ENCODE data around the gene CCDC17.

Gene CCDC17

DNA sequence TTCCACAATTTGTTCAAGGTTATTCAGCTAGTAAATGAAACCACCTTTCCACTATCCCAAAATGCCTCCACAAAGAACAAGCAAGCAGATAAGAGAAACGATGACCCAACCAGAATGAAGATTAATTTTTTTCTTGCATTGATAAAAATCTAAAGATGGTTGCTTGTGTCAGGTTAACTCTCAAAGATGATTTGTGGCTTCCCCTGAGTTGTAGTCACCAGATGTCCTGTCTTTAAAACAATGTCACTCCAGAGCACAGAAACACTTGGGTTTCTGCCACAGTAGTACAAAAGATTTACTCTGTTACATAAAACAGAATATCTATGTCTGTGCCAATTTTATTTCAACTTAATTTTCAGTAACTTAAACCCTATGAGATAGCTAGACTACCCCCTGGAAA, 11.4 kb upstream of the CCDC17 start:
- DNase-seq, result no peak
- WGBS, result no CpG with 5 or more reads among the region's 1 CpG
- H3K4me3 ChIP-seq (ENCODE audit: insufficient read depth in 1 of 2, low read depth in 1 of 2, low read length in 2 of 2), result no peak overlapping the region
- no peak overlapping the region for H2AFZ ChIP-seq (ENCODE audit: low read depth, low read length)
- peaks cover 27% of the 10 kb centered on the region for H3K79me1 ChIP-seq (replicated peaks; ENCODE audit: low read length, poor library complexity, severe bottlenecking)
- no peak overlapping the region for H3K14ac ChIP-seq (ENCODE audit: low read length in 2 of 2)
- no peak overlapping the region for H3K9ac ChIP-seq (ENCODE audit: low read length)
- H2BK15ac ChIP-seq (ENCODE audit: low read depth, poor library complexity, severe bottlenecking), result no peak overlapping the region
- H2AK5ac ChIP-seq (ENCODE audit: low read length, severe bottlenecking), result no peak overlapping the region
- no peaks in the 10 kb centered on the region for H3K4me1 ChIP-seq (ENCODE audit: control insufficient read depth, insufficient read depth, low read depth, low read length)
- H3K23ac ChIP-seq (ENCODE audit: low read length in 2 of 2), result no peak overlapping the region
- H3K27ac ChIP-seq (ENCODE audit: low read length, poor library complexity, severe bottlenecking), result no peak overlapping the region
- no peak overlapping the region for H3K4ac ChIP-seq (ENCODE audit: low read depth in 1 of 2, low read length in 2 of 2)
- no peaks in the 10 kb centered on the region for H3K9me3 ChIP-seq (ENCODE audit: control insufficient read depth, low read length)
- H3K27me3 ChIP-seq (ENCODE audit: control insufficient read depth in 1 of 2, insufficient read depth in 1 of 2, low read length in 2 of 2), result no peaks in the 10 kb centered on the region
- no peak overlapping the region for H2BK120ac ChIP-seq (ENCODE audit: low read depth, low read length)
- peaks cover 33 to 98% of the 10 kb centered on the region in 2 experiments for H3K36me3 ChIP-seq (ENCODE audit: control insufficient read depth in 1 of 2, insufficient read depth in 2 of 2, low read depth in 1 of 2, low read length in 2 of 2)
- no peak overlapping the region for H2BK5ac ChIP-seq (ENCODE audit: low read depth, low read length, poor library complexity, severe bottlenecking)
- no peak overlapping the region for H3K4me2 ChIP-seq (ENCODE audit: low read length, poor library complexity, severe bottlenecking)
- no peak overlapping the region for H2BK12ac ChIP-seq (ENCODE audit: low read length in 2 of 2)
- no peak overlapping the region for H4K91ac ChIP-seq (ENCODE audit: low read length)
- H3K18ac ChIP-seq (ENCODE audit: low read depth in 1 of 2, low read length in 2 of 2), result no peak overlapping the region
- H4K8ac ChIP-seq (ENCODE audit: low read length), result no peak overlapping the region

DNA sequence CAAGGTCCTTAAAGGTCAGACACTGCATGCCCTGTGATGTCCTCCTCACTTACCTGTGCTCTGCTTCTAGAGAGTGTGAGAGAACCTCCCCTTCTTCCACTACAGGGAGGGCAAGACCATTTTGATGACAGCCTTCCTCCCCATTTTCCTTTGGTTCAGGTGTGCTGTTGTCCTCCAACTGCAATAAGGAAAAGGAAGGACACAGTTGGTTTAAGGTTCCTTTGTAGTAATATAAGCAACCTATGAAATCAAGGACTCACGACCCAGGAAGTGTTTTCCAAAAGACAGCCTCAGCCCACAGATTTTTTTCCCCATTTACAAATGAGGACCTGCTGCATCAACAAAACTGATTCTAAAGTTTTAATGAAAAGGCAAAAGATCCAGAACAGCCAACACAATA, 6.6 kb upstream of the CCDC17 start:
- Histone ChIP-seq H3K14ac (ENCODE audit: low read length in 2 of 2) (no peak overlapping the region), H2BK12ac (ENCODE audit: low read length in 2 of 2) (no peak overlapping the region), H2AFZ (ENCODE audit: low read depth, low read length) (no peak overlapping the region), H2BK15ac (ENCODE audit: low read depth, poor library complexity, severe bottlenecking) (no peak overlapping the region), H3K18ac (ENCODE audit: low read depth in 1 of 2, low read length in 2 of 2) (no peak overlapping the region), H4K8ac (ENCODE audit: low read length) (no peak overlapping the region), H4K91ac (ENCODE audit: low read length) (no peak overlapping the region), H3K9ac (ENCODE audit: low read length) (no peak overlapping the region), H3K36me3 (ENCODE audit: control insufficient read depth in 1 of 2, insufficient read depth in 2 of 2, low read depth in 1 of 2, low read length in 2 of 2) (peaks cover 49 to 96% of the 10 kb centered on the region in 2 experiments), H3K4me3 (ENCODE audit: insufficient read depth in 1 of 2, low read depth in 1 of 2, low read length in 2 of 2) (no peak overlapping the region), H3K27ac (ENCODE audit: low read length, poor library complexity, severe bottlenecking) (no peak overlapping the region), H2BK5ac (ENCODE audit: low read depth, low read length, poor library complexity, severe bottlenecking) (no peak overlapping the region), H2BK120ac (ENCODE audit: low read depth, low read length) (no peak overlapping the region), H3K4me1 (ENCODE audit: control insufficient read depth, insufficient read depth, low read depth, low read length) (no peaks in the 10 kb centered on the region), H3K4me2 (ENCODE audit: low read length, poor library complexity, severe bottlenecking) (no peak overlapping the region), H3K27me3 (ENCODE audit: control insufficient read depth in 1 of 2, insufficient read depth in 1 of 2, low read length in 2 of 2) (no peaks in the 10 kb centered on the region), H3K23ac (ENCODE audit: low read length in 2 of 2) (no peak overlapping the region), H3K4ac (ENCODE audit: low read depth in 1 of 2, low read length in 2 of 2) (no peak overlapping the region), H3K79me1 (replicated peaks; ENCODE audit: low read length, poor library complexity, severe bottlenecking) (peaks cover 29% of the 10 kb centered on the region), H3K9me3 (ENCODE audit: control insufficient read depth, low read length) (no peaks in the 10 kb centered on the region), H2AK5ac (ENCODE audit: low read length, severe bottlenecking) (no peak overlapping the region)
- 100% methylated on average over 1 of the region's 1 CpG for WGBS
- no peak for DNase-seq

DNA sequence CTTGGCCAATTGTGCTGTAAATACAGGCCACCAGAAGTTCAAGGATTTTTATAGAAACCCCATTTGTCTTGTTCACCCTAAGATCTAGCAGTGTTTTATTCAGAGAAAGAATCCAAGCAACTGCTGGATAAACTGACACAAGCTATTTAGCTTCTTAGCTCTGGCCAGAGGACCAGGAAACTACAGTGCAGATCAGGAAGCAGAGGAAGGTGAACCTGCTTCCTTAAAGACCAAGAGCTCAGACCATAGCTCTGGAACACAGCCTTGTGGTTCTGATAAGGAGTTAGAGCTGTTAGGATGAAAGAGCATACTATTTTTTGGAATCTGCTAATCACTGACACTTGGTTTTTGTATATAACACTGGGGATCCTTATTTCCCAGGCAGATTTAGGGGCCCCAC, 5.2 kb upstream of the CCDC17 start:
- H2BK12ac ChIP-seq (ENCODE audit: low read length in 2 of 2), result no peak overlapping the region

DNA sequence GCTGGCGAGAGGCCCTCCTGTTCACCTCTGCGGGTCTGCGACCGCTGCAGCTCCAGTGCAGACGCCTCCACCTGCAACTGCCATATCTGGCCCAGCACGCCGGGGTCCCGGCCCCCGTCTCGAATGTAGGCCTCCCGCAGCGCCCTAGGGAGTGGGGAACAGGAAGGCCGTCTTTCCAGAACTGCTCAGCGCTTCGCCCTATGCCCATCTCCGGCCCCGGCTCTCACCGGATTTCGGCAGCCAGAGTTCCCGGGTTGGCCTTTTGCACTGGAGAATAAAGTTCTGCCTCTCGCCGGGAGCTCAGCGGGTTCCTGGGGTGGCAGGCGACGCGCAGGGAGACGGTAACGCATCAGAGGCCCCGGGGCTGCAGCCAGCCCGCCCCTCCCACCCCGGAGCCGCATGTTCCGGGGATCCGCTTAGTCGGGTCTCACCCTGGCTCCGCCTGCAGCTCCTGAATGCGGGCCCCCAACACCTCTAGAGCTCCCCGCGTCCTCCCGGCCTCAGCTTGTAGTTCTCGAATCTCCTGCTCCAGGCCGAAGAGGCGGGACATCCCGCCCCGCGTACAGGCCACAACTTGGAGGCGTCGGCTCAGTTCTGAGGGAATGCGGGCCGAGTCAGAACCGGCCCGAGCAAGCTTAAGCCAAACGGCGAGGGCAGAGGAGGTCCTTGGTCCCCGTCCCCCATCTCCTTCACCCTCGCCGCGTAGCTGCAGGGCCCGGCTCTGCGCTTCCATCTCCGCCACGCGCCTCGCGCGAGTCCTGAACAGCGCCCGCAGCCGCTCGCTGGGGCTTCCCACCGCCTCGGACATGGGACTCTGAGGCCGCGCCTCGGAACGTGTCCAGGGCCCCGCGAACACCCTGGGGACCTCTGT, 1.1 kb downstream of the CCDC17 start:
- Histone ChIP-seq H3K23ac (ENCODE audit: low read length in 2 of 2) (no peak overlapping the region), H4K91ac (ENCODE audit: low read length) (no peak overlapping the region), H3K79me1 (replicated peaks; ENCODE audit: low read length, poor library complexity, severe bottlenecking) (peaks cover 3% of the 10 kb centered on the region), H3K4me2 (ENCODE audit: low read length, poor library complexity, severe bottlenecking) (no peak overlapping the region), H2BK5ac (ENCODE audit: low read depth, low read length, poor library complexity, severe bottlenecking) (no peak overlapping the region), H3K18ac (ENCODE audit: low read depth in 1 of 2, low read length in 2 of 2) (no peak overlapping the region), H3K4me1 (ENCODE audit: control insufficient read depth, insufficient read depth, low read depth, low read length) (no peaks in the 10 kb centered on the region), H3K9me3 (ENCODE audit: control insufficient read depth, low read length) (no peaks in the 10 kb centered on the region), H2BK15ac (ENCODE audit: low read depth, poor library complexity, severe bottlenecking) (no peak overlapping the region), H3K27ac (ENCODE audit: low read length, poor library complexity, severe bottlenecking) (no peak overlapping the region), H2BK120ac (ENCODE audit: low read depth, low read length) (no peak overlapping the region), H3K14ac (ENCODE audit: low read length in 2 of 2) (no peak overlapping the region), H2AK5ac (ENCODE audit: low read length, severe bottlenecking) (no peak overlapping the region), H3K4ac (ENCODE audit: low read depth in 1 of 2, low read length in 2 of 2) (no peak overlapping the region), H3K9ac (ENCODE audit: low read length) (peak overlapping the region; percentile 45), H3K27me3 (ENCODE audit: control insufficient read depth in 1 of 2, insufficient read depth in 1 of 2, low read length in 2 of 2) (no peaks in the 10 kb centered on the region), H3K36me3 (ENCODE audit: control insufficient read depth in 1 of 2, insufficient read depth in 2 of 2, low read depth in 1 of 2, low read length in 2 of 2) (peaks cover 49 to 57% of the 10 kb centered on the region in 2 experiments), H3K4me3 (ENCODE audit: insufficient read depth in 1 of 2, low read depth in 1 of 2, low read length in 2 of 2) (peak overlapping the region in 1 of 2 experiments; percentile 41), H2AFZ (ENCODE audit: low read depth, low read length) (no peak overlapping the region), H2BK12ac (ENCODE audit: low read length in 2 of 2) (no peak overlapping the region), H4K8ac (ENCODE audit: low read length) (no peak overlapping the region)
- no peak for DNase-seq
- WGBS, result 93% methylated on average over 78 of the region's 78 CpGs

More for the DNA sequence above, 5.2 kb upstream of the CCDC17 start:
- Histone ChIP-seq H3K79me1 (replicated peaks; ENCODE audit: low read length, poor library complexity, severe bottlenecking) (peaks cover 22% of the 10 kb centered on the region), H2AK5ac (ENCODE audit: low read length, severe bottlenecking) (no peak overlapping the region), H3K4me2 (ENCODE audit: low read length, poor library complexity, severe bottlenecking) (no peak overlapping the region), H3K36me3 (ENCODE audit: control insufficient read depth in 1 of 2, insufficient read depth in 2 of 2, low read depth in 1 of 2, low read length in 2 of 2) (peaks cover 48 to 82% of the 10 kb centered on the region in 2 experiments), H4K91ac (ENCODE audit: low read length) (no peak overlapping the region), H2BK15ac (ENCODE audit: low read depth, poor library complexity, severe bottlenecking) (no peak overlapping the region), H3K18ac (ENCODE audit: low read depth in 1 of 2, low read length in 2 of 2) (no peak overlapping the region), H4K8ac (ENCODE audit: low read length) (no peak overlapping the region), H3K23ac (ENCODE audit: low read length in 2 of 2) (no peak overlapping the region), H3K27ac (ENCODE audit: low read length, poor library complexity, severe bottlenecking) (no peak overlapping the region), H2AFZ (ENCODE audit: low read depth, low read length) (no peak overlapping the region), H3K9ac (ENCODE audit: low read length) (no peak overlapping the region), H2BK120ac (ENCODE audit: low read depth, low read length) (no peak overlapping the region), H3K27me3 (ENCODE audit: control insufficient read depth in 1 of 2, insufficient read depth in 1 of 2, low read length in 2 of 2) (no peaks in the 10 kb centered on the region), H2BK5ac (ENCODE audit: low read depth, low read length, poor library complexity, severe bottlenecking) (no peak overlapping the region), H3K4me1 (ENCODE audit: control insufficient read depth, insufficient read depth, low read depth, low read length) (no peaks in the 10 kb centered on the region), H3K9me3 (ENCODE audit: control insufficient read depth, low read length) (no peaks in the 10 kb centered on the region), H3K4me3 (ENCODE audit: insufficient read depth in 1 of 2, low read depth in 1 of 2, low read length in 2 of 2) (no peak overlapping the region), H3K4ac (ENCODE audit: low read depth in 1 of 2, low read length in 2 of 2) (no peak overlapping the region), H3K14ac (ENCODE audit: low read length in 2 of 2) (no peak overlapping the region)
- no peak for DNase-seq
